ENCODE data around the gene KLK4.
"Not testable (repeated sequence)": the region's sequence is repeated elsewhere in the genome, so short reads cannot be mapped to it uniquely, and the experiment has no call there.

The KLK4 gene

DNA sequence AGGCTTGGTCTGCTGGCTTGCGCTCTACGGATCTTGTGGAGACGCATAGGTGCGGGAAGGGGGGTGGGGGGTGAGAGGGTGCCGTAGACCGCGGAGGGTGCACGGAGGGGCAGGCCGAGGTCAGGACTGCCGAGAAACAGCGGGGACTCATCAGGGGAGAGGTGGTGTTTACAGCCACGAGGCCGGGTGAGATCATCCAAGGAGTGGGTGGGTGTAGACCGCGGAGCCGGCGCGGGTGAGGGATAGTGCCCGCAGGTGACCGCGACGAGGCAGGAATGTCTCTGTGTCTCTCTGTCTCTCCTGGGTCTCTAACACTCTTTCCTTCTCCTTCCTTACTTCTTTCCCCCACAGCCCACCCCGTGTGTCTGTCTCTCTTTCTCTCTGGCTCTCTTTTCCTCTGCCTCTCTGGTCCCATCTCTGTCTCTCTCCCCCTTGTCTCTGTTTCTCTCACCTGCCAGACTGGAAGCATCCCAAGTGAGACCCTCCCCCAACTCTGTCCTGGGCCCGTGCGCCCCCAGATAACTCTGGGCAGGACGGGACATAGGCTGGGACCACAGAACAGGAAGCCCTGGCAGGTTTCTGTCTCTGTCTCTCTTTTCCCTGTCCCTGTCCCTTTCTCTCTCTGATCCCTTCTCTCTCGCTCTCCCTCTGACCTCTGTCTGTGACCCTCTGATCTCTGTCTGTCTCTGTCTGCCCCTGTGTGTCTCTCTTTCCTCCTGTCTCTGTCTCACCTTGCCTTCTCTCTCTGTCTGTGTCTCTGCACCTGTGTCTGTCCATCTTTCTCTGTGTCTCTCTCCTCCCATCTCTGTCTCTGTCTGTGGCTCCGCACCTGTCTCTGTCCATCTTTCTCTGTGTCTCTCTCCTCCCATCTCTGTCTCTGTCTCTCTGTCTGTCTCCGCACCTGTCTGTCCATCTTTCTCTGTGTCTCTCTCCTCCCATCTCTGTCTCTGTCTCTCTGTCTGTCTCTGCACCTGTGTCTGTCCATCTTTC lies 1.8 kb upstream of the KLK4 start:
- DNase-seq (ENCODE audit: low read depth, low spot score), result no peak

- DNase-seq (ENCODE audit: low read depth, low spot score), result no peak
Observed at GRCh38 chr19:50912102-50912599, 956 bp upstream of the KLK4 start.

DNA sequence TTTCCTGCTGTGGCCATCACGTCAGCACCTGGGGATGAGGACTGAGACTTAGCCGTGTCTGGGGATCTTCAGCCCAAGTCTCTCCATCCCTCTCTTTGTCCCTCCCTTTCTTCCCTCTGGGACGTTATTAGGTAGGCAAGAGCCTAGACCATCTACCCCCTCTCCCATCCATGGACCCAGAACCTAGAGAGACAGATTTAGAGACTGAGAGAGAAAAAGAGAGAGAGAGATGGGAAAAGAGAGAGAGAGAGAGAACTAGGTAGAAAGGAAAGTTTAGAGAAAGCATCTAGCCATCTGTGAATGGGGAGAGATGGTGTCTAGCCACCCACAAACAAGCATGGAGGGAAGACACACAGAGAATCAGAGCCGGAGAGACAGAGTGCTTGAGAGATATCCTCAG lies 473 bp downstream of the KLK4 start:
- no peak for DNase-seq (ENCODE audit: low read depth, low spot score)

DNA sequence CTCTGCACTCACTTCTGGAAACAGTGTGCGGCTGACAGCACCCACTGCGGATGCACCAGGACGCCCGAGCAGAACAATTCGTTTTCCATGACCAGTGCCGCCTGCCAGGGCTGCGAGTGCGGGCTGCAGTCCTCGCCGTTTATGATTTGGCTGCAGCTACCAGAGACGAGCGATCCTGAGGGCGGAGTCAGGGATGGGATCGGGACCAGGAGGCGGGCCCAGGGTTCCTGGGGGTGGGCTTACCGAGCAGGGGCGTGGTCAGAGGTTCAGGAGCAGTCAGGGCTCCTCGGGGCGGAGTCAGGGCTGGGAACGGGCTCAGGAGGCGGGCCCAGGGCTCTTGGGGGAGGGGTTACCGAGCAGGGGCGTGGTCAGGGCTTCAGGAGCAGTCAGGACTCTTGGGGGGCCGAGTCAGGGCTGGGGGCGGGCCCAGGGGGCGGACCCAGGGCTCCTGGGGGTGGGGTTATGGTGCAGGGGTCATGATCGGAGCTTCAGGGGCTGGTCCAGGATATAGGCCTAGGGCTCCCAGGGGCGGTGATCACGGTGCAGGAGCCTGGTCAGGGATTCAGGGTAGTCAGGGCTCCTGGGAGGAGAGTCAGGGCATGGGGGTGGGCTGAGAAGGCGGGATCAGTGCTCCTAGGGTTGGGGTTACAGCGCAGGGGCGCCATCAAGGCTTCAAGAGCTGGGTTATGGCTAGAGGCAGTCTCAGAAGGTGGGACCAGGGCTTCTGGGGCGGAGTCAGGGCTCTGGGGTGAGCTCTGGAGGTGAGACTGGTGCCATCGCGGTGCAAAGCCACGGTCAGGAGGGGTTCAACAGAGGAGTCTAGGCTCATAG lies 1.7 kb downstream of the KLK4 start:
- peak; percentile 97 for DNase-seq (ENCODE audit: low read depth, low spot score)

- no peak for DNase-seq (ENCODE audit: low read depth, low spot score)
Observed at GRCh38 chr19:50908336-50908735, 2.9 kb downstream of the KLK4 start.

GRCh38 chr19:50906217-50906616 lies 5.0 kb downstream of the KLK4 start:
- DNase-seq (ENCODE audit: low read depth, low spot score), result peak; percentile 49

DNA sequence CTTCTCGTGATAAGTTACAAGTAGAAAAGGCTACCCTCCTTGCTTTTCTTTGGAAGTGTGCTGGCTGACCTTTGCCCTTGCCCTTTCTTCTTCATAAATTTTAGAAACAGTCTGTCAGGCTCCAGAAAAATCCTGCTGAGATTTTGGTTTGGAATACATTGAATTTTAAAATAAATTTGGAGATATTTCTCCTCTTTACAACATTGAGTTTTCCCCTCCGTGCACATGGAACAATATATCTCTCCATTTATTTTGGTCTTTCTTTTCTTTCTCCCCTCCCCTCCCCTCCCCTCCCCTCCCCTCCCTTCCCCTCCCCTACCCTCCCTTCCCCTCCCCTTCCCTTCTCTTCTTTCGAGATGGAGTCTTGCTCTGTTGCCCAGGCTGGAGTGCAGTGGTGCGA lies 8.6 kb downstream of the KLK4 start:
- no peak for DNase-seq (ENCODE audit: low read depth, low spot score)

- DNase-seq (ENCODE audit: low read depth, low spot score), result no peak
Observed at GRCh38 chr19:50899569-50899968, 11.6 kb downstream of the KLK4 start.

GRCh38 chr19:50898018-50898417 lies 13.2 kb downstream of the KLK4 start:
- DNase-seq (ENCODE audit: low read depth, low spot score), result no peak

GRCh38 chr19:50897612-50898011 lies 13.6 kb downstream of the KLK4 start:
- no peak for DNase-seq (ENCODE audit: low read depth, low spot score)

GRCh38 chr19:50897191-50897607 lies 14.0 kb downstream of the KLK4 start:
- no peak for DNase-seq (ENCODE audit: low read depth, low spot score)

- no peak for DNase-seq (ENCODE audit: low read depth, low spot score)
Observed at GRCh38 chr19:50896591-50897190, 14.5 kb downstream of the KLK4 start.

DNA sequence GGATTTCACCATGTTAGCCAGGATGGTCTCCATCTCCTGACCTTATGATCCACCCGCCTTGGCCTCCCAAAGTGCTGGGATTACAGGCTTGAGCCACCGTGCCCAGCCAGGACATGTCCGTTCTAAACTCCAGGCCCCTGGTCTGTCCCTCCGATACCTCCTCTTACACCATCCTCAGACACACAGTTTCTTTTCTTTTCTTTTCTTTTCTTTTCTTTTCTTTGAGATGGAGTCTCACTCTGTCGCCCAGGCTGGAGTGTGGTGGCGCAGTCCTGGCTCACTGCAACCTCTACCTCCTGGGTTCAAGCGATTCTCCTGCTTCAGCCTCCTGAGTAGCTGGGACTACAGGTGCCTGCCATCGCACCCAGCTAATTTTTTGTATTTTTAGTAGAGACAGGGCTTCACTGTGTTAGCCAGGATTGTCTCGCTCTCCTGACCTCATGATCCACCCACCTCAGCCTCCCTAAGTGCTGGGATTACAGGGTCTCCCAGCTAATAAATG lies 15.1 kb downstream of the KLK4 start:
- not testable (repeated sequence) for DNase-seq (ENCODE audit: low read depth, low spot score)

DNA sequence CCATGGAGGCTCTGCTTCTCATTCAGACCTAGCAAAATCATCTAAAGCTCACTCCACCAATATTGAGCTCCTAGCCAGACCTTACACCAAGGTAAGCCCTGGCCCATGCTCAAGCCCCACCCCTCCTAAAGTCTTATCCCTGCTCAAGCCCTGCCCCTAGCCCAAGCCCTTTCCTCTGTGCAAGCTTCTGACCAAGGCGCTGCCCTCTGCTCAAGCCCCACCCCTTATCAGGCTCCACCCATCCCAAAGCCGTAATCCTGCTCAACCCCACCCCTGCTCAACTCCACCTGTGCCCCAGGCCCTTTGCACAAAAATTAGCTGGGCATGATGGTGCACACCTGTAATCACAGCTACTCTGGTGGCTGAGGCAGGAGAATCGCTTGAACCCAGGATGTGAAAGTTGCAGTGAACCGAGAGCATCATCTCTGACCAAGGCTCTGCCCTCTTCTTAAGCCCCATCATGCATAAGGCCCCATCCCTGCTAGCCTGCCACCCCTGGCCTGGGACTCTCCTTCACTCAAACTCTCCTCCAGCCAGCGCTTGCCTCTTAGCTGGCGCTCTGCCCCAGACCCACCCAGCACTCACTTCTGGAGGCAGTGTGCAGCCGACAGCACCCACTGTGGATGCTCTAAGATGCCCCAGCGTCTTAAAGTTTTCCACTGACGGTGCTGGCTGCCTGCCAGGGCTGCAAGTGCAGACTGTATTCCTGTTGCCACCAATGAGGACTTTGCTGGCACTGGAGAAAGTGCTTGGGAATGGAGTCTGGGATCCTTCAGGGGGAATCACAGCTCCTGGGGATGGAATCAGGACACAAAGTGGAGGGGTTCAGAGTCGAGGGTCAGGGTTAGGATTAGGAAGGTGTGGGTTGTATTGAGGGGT lies 16.5 kb downstream of the KLK4 start:
- no peak for DNase-seq (ENCODE audit: low read depth, low spot score)

DNA sequence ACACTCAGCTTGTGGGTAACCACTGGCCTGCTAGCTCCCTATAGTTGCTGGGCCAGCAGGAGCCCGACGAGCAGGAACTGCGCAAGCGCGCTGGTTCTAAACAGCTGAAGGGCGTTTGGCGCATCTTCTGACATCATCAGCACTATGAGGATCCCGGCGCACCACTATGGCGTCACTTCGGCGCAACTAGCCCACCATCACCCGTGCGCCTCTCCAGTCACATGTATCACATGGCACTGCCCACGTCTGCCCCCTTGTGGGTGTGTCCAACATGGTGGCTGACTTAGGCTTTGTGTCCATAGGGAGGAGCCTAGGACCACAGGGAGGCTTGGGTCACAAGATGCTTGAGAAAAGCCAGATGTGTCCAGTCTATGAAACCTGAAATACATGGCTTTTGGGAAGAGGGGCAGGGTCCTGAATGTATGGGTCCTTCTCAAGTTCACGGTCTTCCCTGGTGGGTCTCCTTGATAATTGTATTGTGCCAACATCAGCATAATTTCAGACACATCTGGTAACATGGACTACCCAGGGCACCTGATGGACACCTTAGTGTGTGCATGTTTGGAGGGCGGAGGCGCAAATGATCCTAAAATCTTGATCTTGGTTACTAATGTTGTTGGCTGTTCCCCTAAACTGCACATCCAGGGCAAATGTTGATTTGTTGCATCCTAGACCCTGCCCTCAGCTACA lies 18.0 kb downstream of the KLK4 start:
- peak; percentile 32 for DNase-seq (ENCODE audit: low read depth, low spot score)

GRCh38 chr19:50891253-50891625 lies 20.0 kb downstream of the KLK4 start:
- DNase-seq (ENCODE audit: low read depth, low spot score), result no peak

GRCh38 chr19:50890422-50891252 lies 20.6 kb downstream of the KLK4 start:
- DNase-seq (ENCODE audit: low read depth, low spot score), result no peak

GRCh38 chr19:50889638-50890037 lies 21.6 kb downstream of the KLK4 start:
- no peak for DNase-seq (ENCODE audit: low read depth, low spot score)

DNA sequence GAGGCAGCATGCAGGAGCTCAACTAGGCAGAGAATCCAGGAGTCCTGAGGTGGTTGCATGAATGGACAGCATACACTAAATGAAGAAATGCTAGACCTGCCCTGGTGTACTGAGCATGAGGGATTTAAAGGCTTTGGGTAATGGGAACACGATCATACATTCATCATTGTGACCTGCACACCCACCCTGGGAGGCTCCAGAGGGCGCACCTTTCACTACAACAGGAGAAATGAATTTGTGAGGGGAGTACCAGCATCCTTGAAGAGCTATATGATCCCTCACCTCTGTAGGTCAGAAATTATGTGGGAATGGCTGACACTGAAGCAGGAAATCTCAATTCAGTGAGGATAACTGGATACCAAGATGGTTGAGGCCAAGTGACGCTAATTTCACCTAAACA lies 29.0 kb downstream of the KLK4 start:
- no peak for DNase-seq (ENCODE audit: low read depth, low spot score)

Measured in ELF-1 (cell line).